A673 (cell line): Measurements from ENCODE around the gene ARHGAP15. TPM values are rescaled to one million over a fixed set of nuclear protein-coding genes. Genes with fewer than 3 reads are reported as not detected.

Source experiments
- BruUV-seq: library from RNA; stranded (reverse); fragments of 400-500 nt; replicated peaks from 2 replicates; lab custom pipeline; 2021; lab: Mats Ljungman, UMichigan
- CTCF ChIA-PET: fragments of 300-600 bp; sonication (Branson Sonifier 250); formaldehyde crosslinking; loops from one replicate; lab custom pipeline; 2022; ENCODE audit warnings: antibody characterized with exemption; lab: Charles Lee
- POLR2A ChIA-PET: fragments of 300-600 bp; sonication (Branson Sonifier 250); formaldehyde crosslinking; loops from one replicate; lab custom pipeline; 2022; ENCODE audit warnings: antibody characterized with exemption; ENCODE audit not compliant: low non-redundant PET; lab: Charles Lee
- DNase-seq: peaks from one replicate; pipeline ENCODE4 v3.0.0-alpha.2; 2015; ENCODE audit warnings: low spot score
- H3K27ac ChIP-seq: fragments of 200-600 bp; sonication (generic); 2 replicates; pipeline ENCODE4 v1.5.1; 2016; ENCODE audit warnings: mixed run types, low read depth, mild to moderate bottlenecking, mixed read lengths, antibody characterized with exemption, low read length; ENCODE audit not compliant: poor library complexity, severe bottlenecking
- H3K27me3 ChIP-seq: fragments of 200-600 bp; sonication (generic); replicated peaks from 2 replicates; pipeline ENCODE4 v1.6.1; 2017; ENCODE audit warnings: mixed run types, low read depth, mild to moderate bottlenecking, mixed read lengths, antibody characterized with exemption, low read length; ENCODE audit not compliant: insufficient read depth, poor library complexity
- H3K36me3 ChIP-seq: fragments of 200-600 bp; sonication (generic); 2 replicates; pipeline ENCODE4 v1.6.1; 2016; ENCODE audit warnings: mixed run types, mild to moderate bottlenecking, mixed read lengths, antibody characterized with exemption, low read length; ENCODE audit not compliant: insufficient read depth, poor library complexity, severe bottlenecking
- H3K4me1 ChIP-seq: fragments of 200-600 bp; sonication (generic); 2 replicates; pipeline ENCODE4 v1.6.1; 2017; ENCODE audit warnings: mixed run types, mild to moderate bottlenecking, mixed read lengths, antibody characterized with exemption, low read length; ENCODE audit not compliant: insufficient read depth, poor library complexity, severe bottlenecking
- H3K4me3 ChIP-seq: fragments of 200-600 bp; sonication (generic); 2 replicates; pipeline ENCODE4 v1.5.1; 2016; ENCODE audit warnings: low read depth, mixed run types, mild to moderate bottlenecking, mixed read lengths, low read length; ENCODE audit not compliant: poor library complexity, severe bottlenecking
- H3K9me3 ChIP-seq: fragments of 200-600 bp; sonication (generic); 2 replicates; pipeline ENCODE4 v1.6.1; 2016; ENCODE audit warnings: mixed run types, low read depth, mild to moderate bottlenecking, mixed read lengths, antibody characterized with exemption, low read length; ENCODE audit not compliant: poor library complexity, severe bottlenecking
- CTCF ChIP-seq: fragments of 300-800, 200-600 bp; sonication (generic); conservative IDR thresholded peaks from 2 replicates; pipeline ENCODE4 v1.5.1; 2017; ENCODE audit warnings: low read depth, mild to moderate bottlenecking, antibody characterized with exemption, low read length, moderate library complexity, mixed read lengths
- EZH2 ChIP-seq: fragments of 200-600 bp; sonication (generic); IDR thresholded peaks from 2 replicates; pipeline ENCODE4 v1.6.1; 2017; ENCODE audit warnings: borderline replicate concordance, low read depth, mild to moderate bottlenecking, mixed read lengths, antibody characterized with exemption, low read length; ENCODE audit not compliant: poor library complexity, severe bottlenecking
- intact Hi-C: fragments of 100-400 bp; cut with micrococcal nuclease; formaldehyde crosslinking; loops from one replicate; pipeline ENCODE4 v1.10.0; 2022; ENCODE audit not compliant: unreplicated experiment
- total RNA-seq: library from RNA; stranded (reverse); gene quantifications from 2 replicates; pipeline ENCODE4 v1.2.3, GENCODE V29; 2021

The ARHGAP15 gene
- total RNA-seq, 1 experiment from 2014 or later = not detected

- Histone ChIP-seq H3K4me3 (no peak overlapping the region), H3K36me3 (no peaks in the 10 kb centered on the region), H3K27ac (no peak overlapping the region), H3K27me3 (no peaks in the 10 kb centered on the region), H3K4me1 (no peaks in the 10 kb centered on the region), H3K9me3 (no peaks in the 10 kb centered on the region)
- BruUV-seq = no TSS peak
- DNase-seq = no peak
- ChIA-PET CTCF (no interaction called here), POLR2A (no interaction called here)
- intact Hi-C loops = no loop called here
- no peak for TF ChIP-seq CTCF
- no peak for TF ChIP-seq EZH2
Measured at GRCh38 chr2:143754742-143755141, 625.5 kb downstream of the ARHGAP15 start.

- intact Hi-C loops = no loop called here
- ChIA-PET CTCF (no interaction called here), POLR2A (no interaction called here)
- Histone ChIP-seq H3K9me3 (no peaks in the 10 kb centered on the region), H3K27ac (no peak overlapping the region), H3K36me3 (no peaks in the 10 kb centered on the region), H3K4me3 (no peak overlapping the region), H3K27me3 (no peaks in the 10 kb centered on the region), H3K4me1 (no peaks in the 10 kb centered on the region)
- BruUV-seq = no TSS peak
- no peak for DNase-seq
- TF ChIP-seq EZH2 (no peak), CTCF (no peak)
Measured at GRCh38 chr2:143758629-143759330, 629.6 kb downstream of the ARHGAP15 start.

- H3K27me3 ChIP-seq = no peaks in the 10 kb centered on the region
- intact Hi-C loops = no loop called here
- H3K36me3 ChIP-seq = no peaks in the 10 kb centered on the region
- TF ChIP-seq EZH2 = no peak
- no peak for TF ChIP-seq CTCF
- H3K4me3 ChIP-seq = no peak overlapping the region
- BruUV-seq = no TSS peak
- H3K27ac ChIP-seq = no peak overlapping the region
- CTCF ChIA-PET = no interaction called here
- DNase-seq = no peak
- POLR2A ChIA-PET = no interaction called here
- H3K4me1 ChIP-seq = no peaks in the 10 kb centered on the region
- no peaks in the 10 kb centered on the region for H3K9me3 ChIP-seq
Measured at GRCh38 chr2:143759455-143759854, 630.2 kb downstream of the ARHGAP15 start.
